ENCODE results near the gene CCDC83. TPM values are rescaled to one million over a fixed set of nuclear protein-coding genes. Genes with fewer than 3 reads are reported as not detected.

Gene CCDC83
- total and polyA plus RNA-seq, 2 experiments from 2014 or later: not detected

- Mint-ChIP-seq H3K9me3 (peaks cover 9% of the 10 kb centered on the region), H3K27ac (no peak overlapping the region), H3K36me3 (ENCODE audit: low read depth) (peaks cover 10% of the 10 kb centered on the region), H3K27me3 (ENCODE audit: insufficient read depth, low read depth, poor library complexity) (peaks cover 7% of the 10 kb centered on the region), H3K4me1 (no peaks in the 10 kb centered on the region; the same call in 2 of the 3 replicates), H3K4me3 (no peak overlapping the region)
- H3K27ac ChIP-seq (ENCODE audit: low read depth): no peak overlapping the region
- H3K27me3 ChIP-seq (ENCODE audit: insufficient read depth): peaks cover 46% of the 10 kb centered on the region
- no peaks in the 10 kb centered on the region for H3K4me1 ChIP-seq (ENCODE audit: insufficient read depth)
- no peak overlapping the region for H3K4me3 ChIP-seq
- H3F3A ChIP-seq (replicated peaks; ENCODE audit: low read depth): no peaks in the 10 kb centered on the region
- DNase-seq (ENCODE audit: low spot score) (no peak), ATAC-seq (no peak)
- no peaks in the 10 kb centered on the region for H4K20me1 ChIP-seq (replicated peaks; ENCODE audit: insufficient read depth)
- H2AFZ ChIP-seq: no peak overlapping the region
- H3K9me2 ChIP-seq (ENCODE audit: insufficient read depth): no peaks in the 10 kb centered on the region; the same call in 1 of the 2 replicates
- no peaks in the 10 kb centered on the region for H3K36me3 ChIP-seq (ENCODE audit: insufficient read depth)
- H3K79me2 ChIP-seq (replicated peaks; ENCODE audit: insufficient read depth): no peaks in the 10 kb centered on the region
- H3K4me2 ChIP-seq: no peak overlapping the region
- TF ChIP-seq CTCF (conservative IDR thresholded peaks at IDR 0.05; ENCODE audit: low read depth in 2 of 2) (no peak), ETS1 (IDR thresholded peaks at IDR 0.05) (no peak), STAT1 (IDR thresholded peaks at IDR 0.05; ENCODE audit: unreplicated experiment) (no peak), ZNF331 (CRISPR knock-in tag; IDR thresholded peaks at IDR 0.05; ENCODE audit: low read depth) (no peak), ZNF114 (CRISPR knock-in tag; IDR thresholded peaks at IDR 0.05) (no peak)
These were observed 80.6 kb downstream of the CCDC83 start for GRCh38 chr11:85935751-85936150.

- Histone ChIP-seq H3K27ac (ENCODE audit: low read depth) (no peak overlapping the region), H3K27me3 (ENCODE audit: insufficient read depth) (peaks cover 29% of the 10 kb centered on the region), H3K79me2 (replicated peaks; ENCODE audit: insufficient read depth) (no peaks in the 10 kb centered on the region), H4K20me1 (replicated peaks; ENCODE audit: insufficient read depth) (no peaks in the 10 kb centered on the region), H3K4me3 (no peak overlapping the region), H3K4me1 (ENCODE audit: insufficient read depth) (no peaks in the 10 kb centered on the region), H3F3A (replicated peaks; ENCODE audit: low read depth) (no peaks in the 10 kb centered on the region), H3K36me3 (ENCODE audit: insufficient read depth) (no peaks in the 10 kb centered on the region), H3K4me2 (no peak overlapping the region), H3K9me2 (ENCODE audit: insufficient read depth) (no peaks in the 10 kb centered on the region; the same call in 1 of the 2 replicates), H2AFZ (no peak overlapping the region)
- Mint-ChIP-seq H3K27me3 (ENCODE audit: insufficient read depth, low read depth, poor library complexity) (peaks cover 7% of the 10 kb centered on the region), H3K4me1 (no peaks in the 10 kb centered on the region; the same call in 2 of the 3 replicates), H3K9me3 (peaks cover 9% of the 10 kb centered on the region), H3K36me3 (ENCODE audit: low read depth) (peaks cover 10% of the 10 kb centered on the region), H3K4me3 (no peak overlapping the region), H3K27ac (no peak overlapping the region)
- no peak for ATAC-seq
- no peak for DNase-seq (ENCODE audit: low spot score)
- TF ChIP-seq REST (IDR thresholded peaks at IDR 0.05; ENCODE audit: unreplicated experiment): no peak
- no peak for TF ChIP-seq CREB1 (CRISPR knock-in tag; IDR thresholded peaks at IDR 0.05; ENCODE audit: low read depth)
- TF ChIP-seq ETS1 (IDR thresholded peaks at IDR 0.05): no peak
- TF ChIP-seq EZH2phosphoT487 (IDR thresholded peaks at IDR 0.05; ENCODE audit: unreplicated experiment): no peak
These were observed 82.7 kb downstream of the CCDC83 start for GRCh38 chr11:85937835-85938234.
